Measurements from ENCODE around the gene SIRT5. TPM values are rescaled to one million over a fixed set of nuclear protein-coding genes. Genes with fewer than 3 reads are reported as not detected.

The SIRT5 gene
- total RNA-seq, 1 donor from 2014 or later = 12.8 TPM

Other genes with a start within 250 kb of the SIRT5 start
- gene TBC1D7, start 246.1 kb upstream of the SIRT5 start, total RNA-seq = 18.2 TPM
- gene GFOD1, start 87.0 kb upstream of the SIRT5 start, total RNA-seq = 27.0 TPM
- gene NOL7, start 40.7 kb downstream of the SIRT5 start, total RNA-seq = 44.7 TPM
- gene RANBP9, start 137.2 kb downstream of the SIRT5 start, total RNA-seq = 64.9 TPM
- gene MCUR1, start 240.0 kb downstream of the SIRT5 start, total RNA-seq = 25.8 TPM